ENCODE data around the gene CCDC178. TPM values are rescaled to one million over a fixed set of nuclear protein-coding genes. Genes with fewer than 3 reads are reported as not detected.

Gene CCDC178
- total RNA-seq, 4 donors from 2014 or later: 0.78 to 8.7 (median 2.2) TPM

GRCh38 chr18:33062834-33063364 lies 377.6 kb downstream of the CCDC178 start:
- Histone ChIP-seq H3K36me3 (no peaks in the 10 kb centered on the region), H3K27me3 (no peaks in the 10 kb centered on the region), H3K4me3 (no peak overlapping the region), H3K9me3 (no peaks in the 10 kb centered on the region), H3K4me1 (no peaks in the 10 kb centered on the region), H3K27ac (no peak overlapping the region)
- 92 to 96% methylated on average over 6 of the region's 6 CpGs for WGBS, 2 donors
- TF ChIP-seq EP300 (IDR thresholded peaks at IDR 0.05) (no peak), POLR2A (IDR thresholded peaks at IDR 0.05) (no peak), CTCF (IDR thresholded peaks at IDR 0.05) (no peak)
- no peak for DNase-seq (ENCODE audit: low spot score in 2 of 2)

- H3K27me3 ChIP-seq: no peaks in the 10 kb centered on the region
- WGBS, 2 donors: 77 to 80% methylated on average over 2 of the region's 2 CpGs
- no peak overlapping the region for H3K27ac ChIP-seq
- TF ChIP-seq EP300 (IDR thresholded peaks at IDR 0.05) (no peak), CTCF (IDR thresholded peaks at IDR 0.05) (no peak), POLR2A (IDR thresholded peaks at IDR 0.05) (no peak)
- H3K9me3 ChIP-seq: no peaks in the 10 kb centered on the region
- no peaks in the 10 kb centered on the region for H3K4me1 ChIP-seq
- no peaks in the 10 kb centered on the region for H3K36me3 ChIP-seq
- H3K4me3 ChIP-seq: no peak overlapping the region
- DNase-seq (ENCODE audit: low spot score in 2 of 2): no peak
These were observed 387.6 kb downstream of the CCDC178 start for GRCh38 chr18:33052886-33053285.

GRCh38 chr18:33051407-33051806 lies 389.1 kb downstream of the CCDC178 start:
- Histone ChIP-seq H3K27ac (no peak overlapping the region), H3K36me3 (no peaks in the 10 kb centered on the region), H3K4me1 (no peaks in the 10 kb centered on the region), H3K27me3 (no peaks in the 10 kb centered on the region), H3K4me3 (no peak overlapping the region), H3K9me3 (no peaks in the 10 kb centered on the region)
- 25 to 38% methylated on average over 5 of the region's 5 CpGs for WGBS, 2 donors
- DNase-seq (ENCODE audit: low spot score in 2 of 2): no peak
- no peak for TF ChIP-seq CTCF (IDR thresholded peaks at IDR 0.05)
- TF ChIP-seq EP300 (IDR thresholded peaks at IDR 0.05): no peak
- no peak for TF ChIP-seq POLR2A (IDR thresholded peaks at IDR 0.05)

- no peak overlapping the region for H3K4me3 ChIP-seq
- no peaks in the 10 kb centered on the region for H3K4me1 ChIP-seq
- H3K27me3 ChIP-seq: no peaks in the 10 kb centered on the region
- DNase-seq (ENCODE audit: low spot score in 2 of 2): no peak
- peaks cover 0 to 14% (median 2%) of the 10 kb centered on the region in 4 donors for H3K9me3 ChIP-seq
- TF ChIP-seq POLR2A (IDR thresholded peaks at IDR 0.05): no peak
- TF ChIP-seq EP300 (IDR thresholded peaks at IDR 0.05): no peak
- no peak for TF ChIP-seq CTCF (IDR thresholded peaks at IDR 0.05)
- H3K27ac ChIP-seq: no peak overlapping the region
- H3K36me3 ChIP-seq: no peaks in the 10 kb centered on the region
These were observed 400.3 kb downstream of the CCDC178 start for GRCh38 chr18:33040213-33040612.

GRCh38 chr18:33034945-33035344 lies 405.6 kb downstream of the CCDC178 start:
- TF ChIP-seq POLR2A (IDR thresholded peaks at IDR 0.05): no peak
- no peak for TF ChIP-seq EP300 (IDR thresholded peaks at IDR 0.05)
- TF ChIP-seq CTCF (IDR thresholded peaks at IDR 0.05): no peak
- Histone ChIP-seq H3K27ac (no peak overlapping the region), H3K9me3 (peaks cover 0 to 9% (median 0%) of the 10 kb centered on the region in 4 donors), H3K27me3 (no peaks in the 10 kb centered on the region), H3K36me3 (no peaks in the 10 kb centered on the region), H3K4me3 (no peak overlapping the region), H3K4me1 (no peaks in the 10 kb centered on the region)
- no peak for DNase-seq (ENCODE audit: low spot score in 2 of 2)
